Left ventricle myocardium inferior (tissue), 1 donor: Measurements from ENCODE around the gene CLSTN1. TPM values are rescaled to one million over a fixed set of nuclear protein-coding genes. Genes with fewer than 3 reads are reported as not detected.

Experiments
- DNase-seq: peaks from one replicate; pipeline ENCODE4 v3.0.0-alpha.2; 2020
- H3K27ac ChIP-seq: fragments of 200-600 bp; replicated peaks from 2 replicates; pipeline ENCODE4 v1.8.0; 2021
- H3K27me3 ChIP-seq: fragments of 200-600 bp; 2 replicates; pipeline ENCODE4 v1.8.0; 2021; ENCODE audit warnings: low read depth
- H3K36me3 ChIP-seq: fragments of 200-600 bp; 2 replicates; pipeline ENCODE4 v1.8.0; 2021
- H3K4me1 ChIP-seq: fragments of 200-600 bp; 2 replicates; pipeline ENCODE4 v1.8.0; 2021
- H3K4me3 ChIP-seq: fragments of 200-600 bp; 2 replicates; pipeline ENCODE4 v1.8.0; 2021; ENCODE audit warnings: mild to moderate bottlenecking, moderate library complexity
- H3K9me3 ChIP-seq: fragments of 200-600 bp; replicated peaks from 2 replicates; pipeline ENCODE4 v1.8.0; 2021
- intact Hi-C: fragments of 100-400 bp; cut with micrococcal nuclease; formaldehyde crosslinking; loops from one replicate; pipeline ENCODE4 v1.11.0; 2022
- total RNA-seq: library from RNA; stranded (reverse); fragmentation: NEBNext Ultra II Directional; extraction: Animal tissue kit (Norgen Biotek cat#: 25700); gene quantifications from one replicate; pipeline ENCODE4 v1.2.1, GENCODE V29; 2021
- TF ChIP-seq, protein P1 (sequence below): fragments of 200-600 bp; IDR thresholded peaks from 2 replicates; pipeline ENCODE4 v1.8.0; 2021; ENCODE audit warnings: antibody characterized with exemption, mild to moderate bottlenecking, borderline replicate concordance
- donor health status: DM: no; HTN: yes; CAD: no; lungs with severe emphysema.

CLSTN1 gene
- total RNA-seq, 1 donor from 2014 or later, result 63.5 TPM

DNA sequence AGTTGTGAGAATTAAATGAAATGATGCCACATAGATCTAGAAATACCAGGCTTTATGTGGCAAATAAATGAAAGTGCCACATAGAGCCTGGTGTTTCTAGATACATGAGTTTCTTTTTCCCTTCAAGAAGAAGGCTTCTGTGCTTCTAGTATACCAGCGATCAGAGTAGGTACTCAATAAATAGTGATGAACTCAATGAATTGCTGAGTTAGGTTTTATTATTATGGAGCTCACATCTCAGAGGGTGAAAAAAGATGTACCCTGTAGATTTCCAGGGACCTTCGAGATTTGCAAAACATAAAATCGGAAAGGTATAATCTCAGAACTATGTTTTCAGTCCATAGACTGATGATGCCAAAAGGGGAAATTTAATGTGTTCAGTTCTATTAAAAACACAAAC, 2.3 kb upstream of the CLSTN1 start:
- intact Hi-C loops, result no loop called here
- TF ChIP-seq, protein P1, sequence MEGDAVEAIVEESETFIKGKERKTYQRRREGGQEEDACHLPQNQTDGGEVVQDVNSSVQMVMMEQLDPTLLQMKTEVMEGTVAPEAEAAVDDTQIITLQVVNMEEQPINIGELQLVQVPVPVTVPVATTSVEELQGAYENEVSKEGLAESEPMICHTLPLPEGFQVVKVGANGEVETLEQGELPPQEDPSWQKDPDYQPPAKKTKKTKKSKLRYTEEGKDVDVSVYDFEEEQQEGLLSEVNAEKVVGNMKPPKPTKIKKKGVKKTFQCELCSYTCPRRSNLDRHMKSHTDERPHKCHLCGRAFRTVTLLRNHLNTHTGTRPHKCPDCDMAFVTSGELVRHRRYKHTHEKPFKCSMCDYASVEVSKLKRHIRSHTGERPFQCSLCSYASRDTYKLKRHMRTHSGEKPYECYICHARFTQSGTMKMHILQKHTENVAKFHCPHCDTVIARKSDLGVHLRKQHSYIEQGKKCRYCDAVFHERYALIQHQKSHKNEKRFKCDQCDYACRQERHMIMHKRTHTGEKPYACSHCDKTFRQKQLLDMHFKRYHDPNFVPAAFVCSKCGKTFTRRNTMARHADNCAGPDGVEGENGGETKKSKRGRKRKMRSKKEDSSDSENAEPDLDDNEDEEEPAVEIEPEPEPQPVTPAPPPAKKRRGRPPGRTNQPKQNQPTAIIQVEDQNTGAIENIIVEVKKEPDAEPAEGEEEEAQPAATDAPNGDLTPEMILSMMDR, result no peak
- H3K27ac ChIP-seq, result peak overlapping the region; percentile 90

DNA sequence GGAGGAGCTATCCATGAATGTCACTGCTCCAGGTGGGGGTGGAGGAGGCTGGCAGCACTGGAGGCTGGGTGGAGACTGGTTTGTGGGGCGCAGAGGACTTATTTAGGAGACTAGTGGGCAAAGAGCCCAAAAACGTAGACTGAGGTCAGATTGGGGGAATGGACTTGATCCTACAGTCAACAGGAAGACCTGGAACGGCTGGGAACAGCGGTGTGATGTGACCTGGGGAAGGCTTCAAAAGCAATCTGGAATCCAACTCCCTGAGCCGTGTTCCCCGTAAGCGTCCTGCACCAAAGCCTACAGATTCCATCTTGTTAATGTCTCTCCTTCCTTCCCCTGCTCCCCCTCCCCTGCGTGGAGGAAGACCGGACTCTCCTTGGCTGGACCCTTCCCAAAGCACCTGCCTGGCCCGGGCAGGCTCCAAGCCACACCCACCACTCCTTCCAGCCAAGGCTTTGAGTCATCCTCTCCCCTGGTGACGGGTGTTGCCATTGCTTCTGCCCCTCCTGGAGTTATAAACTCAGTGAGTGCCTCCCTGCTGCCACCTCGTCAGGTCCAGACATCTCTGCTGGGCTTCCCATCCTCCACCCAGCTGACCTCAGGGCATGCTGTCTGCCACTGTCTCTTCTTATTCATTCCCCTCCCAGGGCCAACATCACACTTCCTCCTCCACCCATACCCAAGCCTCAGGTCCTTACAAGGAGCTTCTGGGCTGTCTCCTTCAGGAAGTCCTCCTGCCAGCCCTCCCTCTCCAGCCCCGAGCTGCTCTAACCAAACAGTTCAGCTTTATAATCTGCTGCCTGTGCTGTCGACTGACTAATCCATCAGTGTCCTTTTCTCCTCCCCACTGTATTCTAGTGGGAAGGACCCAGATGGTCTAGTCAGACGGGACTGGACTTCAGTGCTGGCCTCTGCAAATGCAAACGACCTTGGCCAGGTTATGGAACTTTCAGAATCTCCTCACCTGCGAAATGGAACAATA, 1.6 kb upstream of the CLSTN1 start:
- TF ChIP-seq, protein P1, result no peak
- DNase-seq, result peak; percentile 31
- intact Hi-C loops, result no loop called here

More for the DNA sequence above, 2.3 kb upstream of the CLSTN1 start:
- H3K4me3 ChIP-seq, result no peak overlapping the region
- peaks cover 40% of the 10 kb centered on the region for H3K4me1 ChIP-seq
- H3K9me3 ChIP-seq, result no peaks in the 10 kb centered on the region
- no peaks in the 10 kb centered on the region for H3K36me3 ChIP-seq
- no peak for DNase-seq
- H3K27me3 ChIP-seq, result no peaks in the 10 kb centered on the region

DNA sequence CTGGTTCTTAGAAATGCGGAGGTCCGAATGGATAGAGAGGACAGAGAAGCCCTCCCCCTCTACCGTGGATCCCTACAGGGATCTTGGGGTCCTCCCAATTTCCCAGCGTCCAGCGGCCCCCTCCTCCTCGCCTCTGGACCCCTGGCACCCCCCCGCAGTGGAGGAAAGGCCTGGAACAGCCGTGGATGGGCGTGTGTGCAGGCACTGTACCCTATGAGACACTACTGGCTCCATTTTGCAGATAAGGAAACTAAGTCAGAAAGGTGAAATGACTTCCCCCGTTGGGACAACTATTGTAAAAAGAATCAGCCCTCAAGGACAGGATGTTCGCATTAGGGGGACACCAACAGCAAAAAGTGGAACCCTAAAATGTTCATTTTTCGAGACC, 931 bp upstream of the CLSTN1 start:
- no peaks in the 10 kb centered on the region for H3K27me3 ChIP-seq
- H3K4me1 ChIP-seq, result peaks cover 42% of the 10 kb centered on the region
- no peaks in the 10 kb centered on the region for H3K36me3 ChIP-seq
- TF ChIP-seq, protein P1, result no peak
- H3K27ac ChIP-seq, result peak overlapping the region; percentile 90
- H3K4me3 ChIP-seq, result peak overlapping the region; percentile 97
- intact Hi-C loops, result no loop called here
- no peak for DNase-seq
- no peaks in the 10 kb centered on the region for H3K9me3 ChIP-seq

More for the DNA sequence above, 1.6 kb upstream of the CLSTN1 start:
- Histone ChIP-seq H3K9me3 (no peaks in the 10 kb centered on the region), H3K27me3 (no peaks in the 10 kb centered on the region), H3K4me3 (peak overlapping the region; percentile 97), H3K4me1 (peaks cover 42% of the 10 kb centered on the region), H3K27ac (peak overlapping the region; percentile 90), H3K36me3 (no peaks in the 10 kb centered on the region)

DNA sequence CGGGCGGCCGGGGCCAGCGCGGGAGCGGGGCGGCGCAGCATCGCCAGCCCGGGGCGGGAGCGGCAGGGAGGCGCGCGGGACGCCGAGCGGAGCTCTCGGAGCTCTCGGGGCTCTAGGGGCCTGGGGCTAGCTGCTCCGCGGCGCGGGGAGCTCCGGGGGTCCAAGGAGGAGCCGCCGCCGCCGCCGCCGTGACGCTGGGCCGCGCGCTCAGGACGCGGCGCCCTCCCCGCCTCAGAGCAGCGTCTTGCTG, 147 bp downstream of the CLSTN1 start:
- H3K4me1 ChIP-seq, result peaks cover 42% of the 10 kb centered on the region
- DNase-seq, result no peak
- H3K9me3 ChIP-seq, result no peaks in the 10 kb centered on the region
- H3K4me3 ChIP-seq, result peak overlapping the region; percentile 97
- intact Hi-C loops, result no loop called here
- no peaks in the 10 kb centered on the region for H3K36me3 ChIP-seq
- TF ChIP-seq, protein P1, result no peak
- H3K27ac ChIP-seq, result peak overlapping the region; percentile 90
- no peaks in the 10 kb centered on the region for H3K27me3 ChIP-seq

DNA sequence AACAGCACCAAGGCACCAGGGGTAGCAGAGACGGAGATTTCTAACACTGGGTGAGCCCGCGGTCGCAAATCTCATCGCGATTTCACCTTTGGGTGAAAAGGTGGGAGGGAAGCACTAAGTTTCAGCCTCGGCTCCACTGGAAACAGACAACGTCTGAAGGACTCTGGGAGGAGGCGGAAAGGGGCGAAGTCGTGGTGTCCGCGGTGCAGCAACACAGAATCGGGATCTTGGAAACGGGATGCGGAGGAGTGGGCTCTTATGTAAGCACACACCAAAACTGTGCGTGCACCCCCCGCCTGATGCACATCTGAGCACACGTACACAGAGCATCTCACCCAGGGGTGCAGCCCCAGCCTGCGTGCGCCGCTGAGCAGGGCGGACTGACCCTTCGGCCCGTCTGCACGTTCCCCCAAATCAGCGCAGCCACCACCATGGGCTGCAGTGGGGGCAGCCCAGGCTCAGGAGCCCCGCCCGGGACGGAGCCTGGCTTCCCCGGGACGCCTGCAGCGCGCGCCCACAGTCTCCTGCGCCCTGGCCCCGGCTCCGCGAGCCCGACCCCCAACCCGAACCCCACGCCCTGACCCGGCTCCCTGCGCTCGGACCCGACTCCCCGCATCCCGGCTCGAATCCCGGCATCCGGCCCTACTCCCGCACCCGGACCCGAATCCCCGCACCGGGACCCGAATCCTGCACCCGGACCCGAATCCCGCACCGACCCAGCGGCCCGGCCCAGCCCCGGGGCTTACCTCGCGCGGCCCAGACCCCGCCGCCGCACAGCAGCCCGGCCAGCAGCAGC, 670 bp downstream of the CLSTN1 start:
- no peaks in the 10 kb centered on the region for H3K36me3 ChIP-seq
- no peaks in the 10 kb centered on the region for H3K9me3 ChIP-seq
- TF ChIP-seq, protein P1, result no peak
- intact Hi-C loops, result no loop called here
- DNase-seq, result peak; percentile 27
- H3K27ac ChIP-seq, result peak overlapping the region; percentile 90
- H3K4me3 ChIP-seq, result peak overlapping the region; percentile 97
- H3K4me1 ChIP-seq, result peaks cover 42% of the 10 kb centered on the region
- H3K27me3 ChIP-seq, result no peaks in the 10 kb centered on the region
